Cardiac fibroblast (primary cell): ENCODE results near the gene DVL3.

ENCODE experiments used
- DNase-seq, 2 donors: peaks; one replicate each; pipeline versions ENCODE4 v3.0.0 to v3.0.0-alpha.2; 2010; ENCODE audit warnings: low read depth in 2 of 2
- H3K4me3 ChIP-seq, 2 donors: replicated peaks in 1 of 2; 1 replicate in 1 of 2; 2 replicates in 1 of 2; pipeline ENCODE4 v1.5.1; 2011; ENCODE audit warnings: low read depth in 2 of 2, low read length in 2 of 2, mild to moderate bottlenecking in 2 of 2, moderate library complexity in 1 of 2
- CTCF ChIP-seq: IDR thresholded peaks from one replicate; pipeline ENCODE4 v1.5.1; 2011; ENCODE audit warnings: low read depth, mild to moderate bottlenecking, low read length, inconsistent platforms

The DVL3 gene

GRCh38 chr3:184132945-184133344 is 22.2 kb upstream of the DVL3 start:
- no peak overlapping the region for H3K4me3 ChIP-seq
- DNase-seq = no peak
- TF ChIP-seq CTCF = no peak

- peak; percentile 83 to 85 for DNase-seq
- H3K4me3 ChIP-seq = peak overlapping the region; percentile 90 to 94
- no peak for TF ChIP-seq CTCF
These were observed 21.1 kb upstream of the DVL3 start for GRCh38 chr3:184133840-184134745.

GRCh38 chr3:184134746-184135148 is 20.4 kb upstream of the DVL3 start:
- H3K4me3 ChIP-seq = peak overlapping the region; percentile 90 to 94
- no peak for TF ChIP-seq CTCF
- no peak for DNase-seq

GRCh38 chr3:184135149-184135910 is 19.8 kb upstream of the DVL3 start, which contains the start of gene EIF2B5:
EIF2B5 (plus strand) TSS chr3:184135358; CDS start chr3:184135386, 28 bp downstream.
- DNase-seq = peak; percentile 94 to 95
- H3K4me3 ChIP-seq = peak within 1 kb of the TSS; percentile 90 to 94
- TF ChIP-seq CTCF = peak; percentile 44

- TF ChIP-seq CTCF = no peak
- H3K4me3 ChIP-seq = peak overlapping the region; percentile 90 to 94
- no peak for DNase-seq
These were observed 19.3 kb upstream of the DVL3 start for GRCh38 chr3:184135911-184136260.

- TF ChIP-seq CTCF = no peak
- DNase-seq = no peak
- no peak overlapping the region for H3K4me3 ChIP-seq
These were observed 14.7 kb upstream of the DVL3 start for GRCh38 chr3:184140436-184140835.
